ENCODE results near the gene NAA38.

- TF ChIP-seq CTCF (IDR thresholded peaks at IDR 0.05): no peak
- no peak for TF ChIP-seq EZH2phosphoT487 (IDR thresholded peaks at IDR 0.05)
Measured at GRCh38 chr17:7882068-7882467, 24.7 kb upstream of the NAA38 start.
